RWPE2 (cell line): ENCODE results near the gene SPATA13.

Source experiments
- ATAC-seq: fragments of 200-7000 bp; cut with Tn5 transposase; 3 replicates; pipeline ENCODE4 v1.9.1; 2021; ENCODE audit warnings: low read depth
- DNase-seq: peaks from one replicate; pipeline ENCODE4 v3.0.0-alpha.2; 2020; ENCODE audit warnings: low spot score
- H3K27ac ChIP-seq: fragments of 450-650 bp; 2 replicates; pipeline ENCODE4 v1.5.1; 2017; ENCODE audit warnings: mild to moderate bottlenecking; ENCODE audit not compliant: poor library complexity, severe bottlenecking
- H3K27me3 ChIP-seq: fragments of 250-450 bp; sonication (Bioruptor Pico); 2 replicates; pipeline ENCODE4 v1.5.1; 2021; ENCODE audit warnings: mild to moderate bottlenecking, moderate library complexity; ENCODE audit not compliant: insufficient read depth, poor library complexity, severe bottlenecking
- H3K36me3 ChIP-seq: fragments of 250-450 bp; sonication (Bioruptor Pico); 2 replicates; pipeline ENCODE4 v1.5.1; 2020; ENCODE audit warnings: low read depth, mild to moderate bottlenecking, moderate library complexity
- H3K4me1 ChIP-seq: fragments of 250-450 bp; sonication (Bioruptor Pico); 2 replicates; pipeline ENCODE4 v1.5.1; 2021; ENCODE audit warnings: mild to moderate bottlenecking, moderate library complexity; ENCODE audit not compliant: insufficient read depth, poor library complexity, severe bottlenecking
- H3K4me3 ChIP-seq: fragments of 250-450 bp; sonication (Bioruptor Pico); 2 replicates; pipeline ENCODE4 v1.5.1; 2021; ENCODE audit warnings: mild to moderate bottlenecking, moderate library complexity; ENCODE audit not compliant: severe bottlenecking
- H3K9me3 ChIP-seq: fragments of 250-450 bp; sonication (Bioruptor Pico); 2 replicates; pipeline ENCODE4 v1.5.1; 2021; ENCODE audit warnings: mild to moderate bottlenecking, moderate library complexity; ENCODE audit not compliant: severe bottlenecking
- CTCF ChIP-seq: fragments of 450-650 bp; IDR thresholded peaks from one replicate; pipeline ENCODE4 v1.5.1; 2017; ENCODE audit warnings: mild to moderate bottlenecking, moderate library complexity; ENCODE audit not compliant: poor library complexity, severe bottlenecking

The SPATA13 gene

GRCh38 chr13:24230428-24231072, 70.0 kb downstream of the SPATA13 start:
- Histone ChIP-seq H3K36me3 (no peaks in the 10 kb centered on the region), H3K4me1 (no peaks in the 10 kb centered on the region), H3K27me3 (no peaks in the 10 kb centered on the region), H3K4me3 (no peak overlapping the region), H3K27ac (no peak overlapping the region), H3K9me3 (no peaks in the 10 kb centered on the region)
- no peak for ATAC-seq
- no peak for DNase-seq
- no peak for TF ChIP-seq CTCF

GRCh38 chr13:24231377-24231776, 70.9 kb downstream of the SPATA13 start:
- Histone ChIP-seq H3K27ac (no peak overlapping the region), H3K4me1 (no peaks in the 10 kb centered on the region), H3K9me3 (no peaks in the 10 kb centered on the region), H3K4me3 (no peak overlapping the region), H3K27me3 (no peaks in the 10 kb centered on the region), H3K36me3 (no peaks in the 10 kb centered on the region)
- no peak for TF ChIP-seq CTCF
- ATAC-seq (no peak), DNase-seq (no peak)

- no peaks in the 10 kb centered on the region for H3K9me3 ChIP-seq
- no peaks in the 10 kb centered on the region for H3K27me3 ChIP-seq
- no peaks in the 10 kb centered on the region for H3K4me1 ChIP-seq
- no peak for ATAC-seq
- no peak overlapping the region for H3K27ac ChIP-seq
- TF ChIP-seq CTCF, result no peak
- no peak for DNase-seq
- H3K36me3 ChIP-seq, result no peaks in the 10 kb centered on the region
- no peak overlapping the region for H3K4me3 ChIP-seq
These were observed 71.5 kb downstream of the SPATA13 start for GRCh38 chr13:24232037-24232436.

- H3K4me3 ChIP-seq, result no peak overlapping the region
- H3K9me3 ChIP-seq, result no peaks in the 10 kb centered on the region
- no peaks in the 10 kb centered on the region for H3K36me3 ChIP-seq
- TF ChIP-seq CTCF, result no peak
- ATAC-seq, result no peak
- no peak overlapping the region for H3K27ac ChIP-seq
- no peaks in the 10 kb centered on the region for H3K27me3 ChIP-seq
- no peak for DNase-seq
- no peaks in the 10 kb centered on the region for H3K4me1 ChIP-seq
These were observed 72.0 kb downstream of the SPATA13 start for GRCh38 chr13:24232474-24232873.

- Histone ChIP-seq H3K9me3 (no peaks in the 10 kb centered on the region), H3K4me1 (no peaks in the 10 kb centered on the region), H3K36me3 (no peaks in the 10 kb centered on the region), H3K4me3 (no peak overlapping the region), H3K27me3 (no peaks in the 10 kb centered on the region), H3K27ac (no peak overlapping the region)
- ATAC-seq (no peak), DNase-seq (no peak)
- no peak for TF ChIP-seq CTCF
These were observed 72.9 kb downstream of the SPATA13 start for GRCh38 chr13:24233351-24233901.
